HG03521 (cell line): Measurements from ENCODE around the gene ADH1A.
"Not testable (repeated sequence)": the region's sequence is repeated elsewhere in the genome, so short reads cannot be mapped to it uniquely, and the experiment has no call there.

Experiments used
- ATAC-seq: cut with Tn5 transposase; IDR thresholded peaks from one replicate; pipeline ENCODE4 v1.9.1; 2021; ENCODE audit warnings: mild to moderate bottlenecking, moderate library complexity; ENCODE audit not compliant: unreplicated experiment

ADH1A gene

GRCh38 chr4:99282731-99283130 is 8.1 kb downstream of the ADH1A start:
- ATAC-seq: no peak

GRCh38 chr4:99281261-99281660 is 9.5 kb downstream of the ADH1A start:
- ATAC-seq: no peak

- no peak for ATAC-seq
These were observed 14.4 kb downstream of the ADH1A start for GRCh38 chr4:99276417-99276816.

GRCh38 chr4:99275885-99276284 is 14.9 kb downstream of the ADH1A start:
- ATAC-seq: no peak

- ATAC-seq: no peak
These were observed 15.7 kb downstream of the ADH1A start for GRCh38 chr4:99275050-99275449.

- ATAC-seq: no peak
These were observed 17.1 kb downstream of the ADH1A start for GRCh38 chr4:99273704-99274103.

- no peak for ATAC-seq
These were observed 25.9 kb downstream of the ADH1A start for GRCh38 chr4:99264927-99265326.

GRCh38 chr4:99252746-99253145 is 38.0 kb downstream of the ADH1A start:
- ATAC-seq: no peak

- ATAC-seq: no peak
These were observed 42.1 kb downstream of the ADH1A start for GRCh38 chr4:99248714-99249113.

GRCh38 chr4:99235955-99236354 is 54.8 kb downstream of the ADH1A start:
- ATAC-seq: no peak

GRCh38 chr4:99234331-99235010 is 56.3 kb downstream of the ADH1A start:
- no peak for ATAC-seq

- ATAC-seq: not testable (repeated sequence)
These were observed 57.4 kb downstream of the ADH1A start for GRCh38 chr4:99233397-99233796.

- not testable (repeated sequence) for ATAC-seq
These were observed 62.1 kb downstream of the ADH1A start for GRCh38 chr4:99228706-99229105.

GRCh38 chr4:99227646-99228045 is 63.1 kb downstream of the ADH1A start:
- ATAC-seq: not testable (repeated sequence)
